ENCODE data around the gene SYT7.
"Not testable (repeated sequence)": the region's sequence is repeated elsewhere in the genome, so short reads cannot be mapped to it uniquely, and the experiment has no call there.

Gene SYT7

GRCh38 chr11:61496602-61497400, 84.1 kb downstream of the SYT7 start:
- DNase-seq (ENCODE audit: low spot score) = no peak

- DNase-seq (ENCODE audit: low spot score) = peak; percentile 63
These were observed 84.9 kb downstream of the SYT7 start for GRCh38 chr11:61495801-61496601.

- no peak for DNase-seq (ENCODE audit: low spot score)
These were observed 86.4 kb downstream of the SYT7 start for GRCh38 chr11:61494381-61494961.

DNA sequence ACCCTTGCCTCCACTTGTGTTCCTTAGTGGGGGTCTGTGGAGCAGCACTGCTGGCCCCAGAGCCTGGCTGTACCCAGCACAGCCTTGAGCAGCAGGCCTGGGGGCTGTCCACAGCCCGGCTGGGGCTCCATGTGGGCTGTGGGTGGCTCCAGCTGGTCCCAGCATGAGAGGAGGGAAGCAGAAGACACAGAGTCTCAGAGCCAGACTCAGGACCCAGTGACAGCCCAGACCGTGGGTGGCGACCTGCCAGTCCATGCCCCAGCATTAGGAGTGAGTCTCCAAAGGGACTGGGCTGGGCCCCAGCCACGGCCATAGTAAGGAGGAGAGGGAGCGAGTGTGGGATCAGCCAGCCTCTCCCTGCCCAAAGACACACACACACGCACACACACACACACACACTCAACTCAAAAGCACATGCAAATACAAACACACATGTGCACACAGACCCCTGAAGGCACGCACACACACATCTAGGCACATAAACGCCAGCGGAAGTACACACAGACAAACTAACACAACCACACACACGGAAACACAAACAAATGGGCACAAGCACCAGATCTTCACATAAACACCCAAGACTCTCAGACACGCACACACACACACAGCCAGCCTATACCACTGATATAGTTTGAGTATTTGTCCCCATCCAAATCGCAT, 89.0 kb downstream of the SYT7 start:
- DNase-seq (ENCODE audit: low spot score) = no peak

GRCh38 chr11:61489833-61490721, 90.8 kb downstream of the SYT7 start:
- no peak for DNase-seq (ENCODE audit: low spot score)

GRCh38 chr11:61488651-61489291, 92.1 kb downstream of the SYT7 start:
- DNase-seq (ENCODE audit: low spot score) = peak; percentile 37

GRCh38 chr11:61487342-61488025, 93.4 kb downstream of the SYT7 start:
- DNase-seq (ENCODE audit: low spot score) = no peak

DNA sequence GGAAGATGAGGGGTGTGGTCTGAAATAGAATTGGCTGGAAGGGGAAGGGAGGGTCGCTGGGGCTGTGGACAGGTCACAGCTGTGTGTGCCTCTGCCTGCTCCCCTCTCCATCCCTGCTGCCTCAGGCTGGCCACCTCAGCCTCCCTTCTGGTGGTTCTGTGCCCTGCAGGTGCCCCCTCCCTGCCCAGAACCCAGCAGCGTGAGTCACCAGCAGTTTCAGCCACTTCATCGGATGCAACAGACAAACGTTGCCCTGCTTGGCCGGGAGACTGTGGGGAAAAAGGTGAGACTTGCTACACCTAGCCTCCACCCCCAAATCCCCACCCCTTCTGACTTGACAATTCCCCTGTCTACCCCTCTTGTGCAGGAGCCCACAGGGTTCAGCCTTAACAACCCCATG, 94.1 kb downstream of the SYT7 start:
- no peak for DNase-seq (ENCODE audit: low spot score)

DNA sequence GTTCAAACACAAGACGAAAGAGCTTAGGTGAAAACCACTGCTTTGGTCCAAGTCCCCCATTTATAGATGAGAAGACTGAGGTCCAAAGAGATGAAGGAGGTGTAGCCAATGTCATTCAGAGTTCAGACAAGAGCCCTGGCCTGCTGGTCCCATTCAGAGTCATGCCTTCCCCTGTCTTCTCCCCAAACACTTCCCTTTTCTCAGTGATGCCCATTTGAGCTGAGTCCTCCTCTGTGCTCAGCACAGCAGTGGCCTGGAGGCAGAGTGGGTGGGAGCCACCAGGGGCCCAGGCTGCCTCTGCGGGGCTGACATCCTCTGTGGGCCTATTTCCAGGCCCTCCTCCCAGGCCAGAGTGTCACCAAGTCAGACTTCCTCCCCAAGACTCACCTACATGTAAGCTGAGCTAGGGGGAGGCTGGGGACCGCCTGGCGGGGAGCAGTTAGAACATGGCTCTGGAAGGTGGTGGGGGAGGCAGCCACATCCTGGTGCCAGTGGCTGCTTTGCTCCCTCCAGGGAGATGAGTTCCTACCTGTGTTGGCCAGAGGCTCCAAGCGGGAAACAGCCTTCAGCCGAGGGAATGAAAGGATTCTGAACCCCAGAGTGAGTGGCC, 94.8 kb downstream of the SYT7 start:
- DNase-seq (ENCODE audit: low spot score) = no peak

DNA sequence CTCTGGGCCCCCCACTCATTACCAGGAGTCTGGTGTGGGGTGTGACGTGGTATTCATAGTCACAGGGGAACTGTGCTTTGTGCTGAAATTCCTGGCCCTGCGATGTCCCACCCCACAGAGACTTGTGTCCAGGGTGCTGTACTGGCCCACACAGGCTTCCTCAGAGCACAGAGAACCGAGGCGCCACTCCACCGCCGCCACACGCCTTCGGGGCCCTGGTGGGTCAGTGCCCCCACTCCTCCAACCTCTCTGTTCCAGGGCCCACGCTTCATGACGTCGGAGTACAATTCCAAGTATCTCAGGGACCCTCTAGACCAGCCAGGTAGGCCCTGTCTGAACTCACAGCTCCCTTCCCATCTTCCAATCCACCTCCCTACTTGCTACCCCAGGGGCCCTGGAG, 95.8 kb downstream of the SYT7 start:
- no peak for DNase-seq (ENCODE audit: low spot score)

GRCh38 chr11:61484541-61484940, 96.3 kb downstream of the SYT7 start:
- peak; percentile 34 for DNase-seq (ENCODE audit: low spot score)

- DNase-seq (ENCODE audit: low spot score) = peak; percentile 77
These were observed 98.4 kb downstream of the SYT7 start for GRCh38 chr11:61482513-61482912.

DNA sequence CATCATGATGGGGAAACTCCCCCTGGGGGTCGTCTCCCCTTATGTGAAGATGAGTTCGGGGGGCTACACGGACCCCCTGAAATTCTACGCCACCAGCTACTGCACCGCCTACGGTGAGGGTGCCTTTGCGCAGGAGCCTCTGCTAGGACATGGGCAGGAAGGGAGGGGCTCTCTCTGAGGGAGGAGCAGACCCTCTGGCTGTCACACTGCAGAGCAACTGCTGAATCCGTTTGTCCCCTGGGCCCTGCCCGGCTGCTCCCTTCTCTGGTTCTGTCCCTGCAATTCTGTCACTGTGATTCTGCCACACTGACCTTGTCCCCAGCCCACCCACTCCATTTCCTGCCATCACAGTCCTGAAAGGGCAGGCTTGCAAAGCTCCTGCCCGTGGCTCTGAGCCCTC, 99.1 kb downstream of the SYT7 start:
- no peak for DNase-seq (ENCODE audit: low spot score)

DNA sequence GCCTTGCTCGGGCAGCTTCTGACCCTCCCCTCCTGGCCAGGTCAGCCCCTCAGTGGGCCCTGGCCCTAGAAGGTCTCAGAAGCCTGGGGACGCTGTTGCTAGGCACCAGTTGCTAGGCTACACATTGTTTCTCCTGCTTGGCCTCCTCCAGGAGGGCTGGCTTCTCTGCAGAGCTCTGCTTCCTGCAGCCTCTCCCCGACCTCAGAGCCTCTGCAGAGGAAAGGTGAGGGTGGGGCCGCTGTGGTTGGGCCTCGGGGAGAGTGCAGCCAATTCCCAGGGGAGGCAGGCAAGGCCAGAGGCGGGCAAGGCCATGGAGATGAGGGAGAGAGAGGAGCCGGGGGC, 99.9 kb downstream of the SYT7 start:
- DNase-seq (ENCODE audit: low spot score) = peak; percentile 56

- DNase-seq (ENCODE audit: low spot score) = no peak
These were observed 100.4 kb downstream of the SYT7 start for GRCh38 chr11:61480261-61480993.

DNA sequence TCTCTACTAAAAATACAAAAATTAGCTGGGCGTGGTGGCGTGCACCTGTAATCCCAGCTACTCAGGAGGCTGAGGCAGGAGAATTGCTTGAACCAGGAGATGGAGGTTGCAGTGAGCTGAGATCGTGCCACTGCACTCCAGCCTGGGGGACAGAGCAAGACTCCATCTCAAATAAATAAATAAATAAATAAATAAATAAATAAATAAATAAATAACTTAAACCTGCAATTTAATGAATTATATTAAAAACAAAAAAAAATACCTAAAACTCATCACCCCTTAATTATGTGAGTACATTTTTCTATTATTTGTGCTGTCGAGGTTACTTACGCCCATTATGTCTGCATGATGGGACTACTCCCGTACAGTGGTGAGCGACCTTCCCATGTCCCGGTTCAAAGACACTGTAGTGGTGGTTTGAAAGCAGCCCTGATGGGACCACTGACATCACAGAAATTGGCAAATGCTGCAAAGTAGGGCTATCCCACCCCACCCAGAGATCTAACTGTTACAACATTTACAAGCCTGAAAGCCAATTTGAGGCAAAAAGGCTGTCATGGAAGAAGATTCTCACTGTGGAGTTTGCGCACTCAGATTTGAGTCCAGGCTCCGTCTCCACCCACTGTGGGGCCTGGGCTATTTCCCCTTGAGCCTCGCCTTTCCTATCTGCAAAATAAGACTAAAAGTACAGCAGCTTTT, 101.4 kb downstream of the SYT7 start:
- DNase-seq (ENCODE audit: low spot score) = not testable (repeated sequence)

GRCh38 chr11:61477727-61478148, 103.1 kb downstream of the SYT7 start:
- peak; percentile 85 for DNase-seq (ENCODE audit: low spot score)

DNA sequence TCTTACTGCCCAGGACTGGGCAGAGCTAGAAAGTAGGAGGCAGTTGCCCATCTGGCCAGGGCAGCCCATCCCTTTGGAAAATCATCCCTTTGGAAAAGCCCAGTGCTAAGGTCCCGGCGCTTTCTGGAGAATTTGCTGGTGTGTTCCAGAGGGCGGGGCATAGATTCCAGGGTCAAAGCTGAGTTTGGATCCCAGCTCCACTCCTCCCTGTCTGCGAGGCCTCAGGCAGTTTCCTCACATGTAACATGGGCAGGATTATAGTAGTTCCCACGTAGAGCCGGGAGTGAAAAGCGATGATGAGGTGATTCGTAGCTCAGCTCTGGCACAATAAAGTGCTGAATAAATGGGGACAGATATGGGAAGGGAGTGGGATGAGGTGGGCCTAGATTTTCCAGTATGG, 103.8 kb downstream of the SYT7 start:
- no peak for DNase-seq (ENCODE audit: low spot score)

- peak; percentile 42 for DNase-seq (ENCODE audit: low spot score)
These were observed 104.5 kb downstream of the SYT7 start for GRCh38 chr11:61476371-61476770.

Data from D341Med (cell line).